HepG2 (cell line): ENCODE measurements around the gene MPIG6B. TPM values are rescaled to one million over a fixed set of nuclear protein-coding genes. Genes with fewer than 3 reads are reported as not detected.

Source experiments
- EP300 ChIP-seq, 3 experiments: sonication (generic) in 1 of 3; formaldehyde crosslinking in 1 of 3; IDR thresholded peaks; 2 replicates each; pipeline versions ENCODE4 v1.5.1 to v1.6.1; 2011 to 2020; ENCODE audit warnings: low read depth in 2 of 3, low read length in 2 of 3, borderline replicate concordance in 1 of 3, improper control_type of control experiment in 1 of 3, mild to moderate bottlenecking in 1 of 3, missing genetic modification reagents in 1 of 3, moderate library complexity in 1 of 3
- EZH2 ChIP-seq: conservative IDR thresholded peaks from 2 replicates; pipeline ENCODE4 v1.6.1; 2012; ENCODE audit warnings: mild to moderate bottlenecking, low read depth, low read length, moderate library complexity
- HDAC2 ChIP-seq: sonication (generic); formaldehyde crosslinking; IDR thresholded peaks from 2 replicates; pipeline ENCODE4 v1.4.0; 2020; ENCODE audit warnings: missing genetic modification reagents
- HIVEP1 ChIP-seq: sonication (generic); formaldehyde crosslinking; IDR thresholded peaks from 2 replicates; pipeline ENCODE4 v1.4.0; 2020; ENCODE audit warnings: mild to moderate bottlenecking, missing genetic modification reagents
- HNF4G ChIP-seq, 2 experiments: sonication (generic) in 1 of 2; formaldehyde crosslinking in 1 of 2; IDR thresholded peaks; 2 replicates each; pipeline versions ENCODE4 v1.4.0 to v1.6.1; 2011 to 2020; ENCODE audit warnings: borderline replicate concordance in 2 of 2, low read depth in 2 of 2, mild to moderate bottlenecking in 2 of 2, low read length in 1 of 2, missing genetic modification reagents in 1 of 2, moderate library complexity in 1 of 2
- KDM5B ChIP-seq: sonication (generic); formaldehyde crosslinking; IDR thresholded peaks from 2 replicates; pipeline ENCODE4 v1.4.0; 2020; ENCODE audit warnings: missing genetic modification reagents, mild to moderate bottlenecking, borderline replicate concordance
- KMT2A ChIP-seq: sonication (generic); formaldehyde crosslinking; IDR thresholded peaks from 2 replicates; pipeline ENCODE4 v1.4.0; 2020; ENCODE audit warnings: missing genetic modification reagents
- LCORL ChIP-seq, 2 experiments: fragments of 450-650 bp in 1 of 2; sonication (generic) in 1 of 2; formaldehyde crosslinking in 1 of 2; IDR thresholded peaks; 2 replicates each; pipeline versions ENCODE4 v1.5.0 to v1.6.1; 2017 to 2020; ENCODE audit warnings: antibody characterized with exemption in 1 of 2, missing genetic modification reagents in 1 of 2
- RBAK ChIP-seq: sonication (generic); formaldehyde crosslinking; IDR thresholded peaks from 2 replicates; pipeline ENCODE4 v1.5.1; 2020; ENCODE audit warnings: mild to moderate bottlenecking, missing genetic modification reagents
- SOX5 ChIP-seq: IDR thresholded peaks from 2 replicates; pipeline ENCODE4 v1.6.1; 2016; ENCODE audit warnings: borderline replicate concordance
- STAG1 ChIP-seq: sonication (generic); formaldehyde crosslinking; IDR thresholded peaks from 2 replicates; pipeline ENCODE4 v1.4.0; 2020; ENCODE audit warnings: missing genetic modification reagents
- ZNF17 ChIP-seq: sonication (generic); formaldehyde crosslinking; IDR thresholded peaks from 2 replicates; pipeline ENCODE4 v1.5.0; 2020; ENCODE audit warnings: mild to moderate bottlenecking, missing genetic modification reagents
- ZNF3 ChIP-seq: IDR thresholded peaks from 2 replicates; pipeline ENCODE4 v1.7.0; 2017; ENCODE audit warnings: inconsistent platforms
- ZNF446 ChIP-seq: sonication (generic); formaldehyde crosslinking; IDR thresholded peaks from 2 replicates; pipeline ENCODE4 v1.5.0; 2020; ENCODE audit warnings: mild to moderate bottlenecking, missing genetic modification reagents
- ZNF614 ChIP-seq: IDR thresholded peaks from 2 replicates; pipeline ENCODE4 v1.6.1; 2018; ENCODE audit warnings: missing biosample characterization, missing genetic modification reagents, inconsistent platforms, borderline replicate concordance
- ZNF792 ChIP-seq: IDR thresholded peaks from 2 replicates; pipeline ENCODE4 v1.6.1; 2016
- polyA plus RNA-seq, 8 experiments: library from polyadenylated mRNA; depleted of rRNA in 3 of 8; stranded (reverse) in 7 of 8; unstranded in 1 of 8; fragments of >200 nt; fragmentation: Illumina TruSeq in 4 of 8; extraction: Trizol in 4 of 8; gene quantifications; 2 replicates each; pipeline versions ENCODE4 v1.2.1 to v1.2.3, GENCODE V29; 2011 to 2016; ENCODE audit warnings: low read depth in 4 of 8, missing spikeins in 1 of 8, mixed read lengths in 1 of 8; ENCODE audit not compliant: insufficient read depth in 1 of 8
- total RNA-seq, 5 experiments: library from RNA; depleted of rRNA; stranded (reverse); fragments of >200 nt; fragmentation: Illumina TruSeq; extraction: Trizol; gene quantifications; 2 replicates each; pipeline ENCODE4 v1.2.3, GENCODE V29; 2016; ENCODE audit warnings: low read depth in 1 of 5
- TF ChIP-seq, protein P1 (sequence below): IDR thresholded peaks from 2 replicates; pipeline ENCODE4 v1.6.1; 2016; ENCODE audit warnings: low read depth, missing genetic modification reagents, missing compliant biosample characterization
- TF ChIP-seq, protein P2 (sequence below): IDR thresholded peaks from 2 replicates; pipeline ENCODE4 v1.6.1; 2012; ENCODE audit warnings: inconsistent platforms
- TF ChIP-seq, protein P3 (sequence below): sonication (generic); formaldehyde crosslinking; IDR thresholded peaks from 2 replicates; pipeline ENCODE4 v1.8.0; 2022; ENCODE audit warnings: missing genetic modification reagents, mild to moderate bottlenecking, moderate library complexity, borderline replicate concordance
- TF ChIP-seq, protein P4 (sequence below): sonication (generic); formaldehyde crosslinking; IDR thresholded peaks from 2 replicates; pipeline ENCODE4 v1.4.0; 2020; ENCODE audit warnings: missing genetic modification reagents

Gene MPIG6B
- total and polyA plus RNA-seq, 2 of the 13 experiments (the other 11 are each of a cell fraction or from before 2014, with no cell fraction given) = not detected

DNA sequence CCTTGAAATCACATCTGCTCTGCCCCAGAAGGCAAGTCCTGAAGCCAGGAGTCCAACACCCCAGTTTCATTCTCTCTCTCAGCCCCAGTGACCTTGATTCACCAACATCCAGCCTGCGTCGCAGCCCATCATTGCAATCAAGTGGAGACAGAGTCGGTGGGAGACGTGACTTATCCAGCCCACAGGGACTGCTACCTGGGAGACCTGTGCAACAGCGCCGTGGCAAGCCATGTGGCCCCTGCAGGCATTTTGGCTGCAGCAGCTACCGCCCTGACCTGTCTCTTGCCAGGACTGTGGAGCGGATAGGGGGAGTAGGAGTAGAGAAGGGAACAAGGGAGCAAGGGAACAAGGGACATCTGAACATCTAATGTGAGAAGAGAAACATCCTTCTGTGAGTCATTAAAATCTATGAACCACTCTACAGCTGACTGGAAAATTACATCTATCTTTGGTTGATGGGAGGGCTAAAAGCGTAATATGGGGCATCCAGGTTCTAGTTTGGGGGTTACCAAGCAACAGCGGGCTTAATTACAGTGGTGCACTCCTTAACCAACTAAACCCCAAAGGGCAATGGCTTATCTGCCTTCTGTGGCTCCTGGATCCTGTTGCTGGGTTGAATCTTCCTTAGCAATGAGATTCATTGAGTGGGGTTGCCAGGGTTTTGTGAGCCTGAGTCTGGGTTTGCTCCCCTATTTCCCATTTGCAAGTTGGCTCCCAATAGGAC lies 5.5 kb upstream of the MPIG6B start (continued):
- TF ChIP-seq, protein P1, sequence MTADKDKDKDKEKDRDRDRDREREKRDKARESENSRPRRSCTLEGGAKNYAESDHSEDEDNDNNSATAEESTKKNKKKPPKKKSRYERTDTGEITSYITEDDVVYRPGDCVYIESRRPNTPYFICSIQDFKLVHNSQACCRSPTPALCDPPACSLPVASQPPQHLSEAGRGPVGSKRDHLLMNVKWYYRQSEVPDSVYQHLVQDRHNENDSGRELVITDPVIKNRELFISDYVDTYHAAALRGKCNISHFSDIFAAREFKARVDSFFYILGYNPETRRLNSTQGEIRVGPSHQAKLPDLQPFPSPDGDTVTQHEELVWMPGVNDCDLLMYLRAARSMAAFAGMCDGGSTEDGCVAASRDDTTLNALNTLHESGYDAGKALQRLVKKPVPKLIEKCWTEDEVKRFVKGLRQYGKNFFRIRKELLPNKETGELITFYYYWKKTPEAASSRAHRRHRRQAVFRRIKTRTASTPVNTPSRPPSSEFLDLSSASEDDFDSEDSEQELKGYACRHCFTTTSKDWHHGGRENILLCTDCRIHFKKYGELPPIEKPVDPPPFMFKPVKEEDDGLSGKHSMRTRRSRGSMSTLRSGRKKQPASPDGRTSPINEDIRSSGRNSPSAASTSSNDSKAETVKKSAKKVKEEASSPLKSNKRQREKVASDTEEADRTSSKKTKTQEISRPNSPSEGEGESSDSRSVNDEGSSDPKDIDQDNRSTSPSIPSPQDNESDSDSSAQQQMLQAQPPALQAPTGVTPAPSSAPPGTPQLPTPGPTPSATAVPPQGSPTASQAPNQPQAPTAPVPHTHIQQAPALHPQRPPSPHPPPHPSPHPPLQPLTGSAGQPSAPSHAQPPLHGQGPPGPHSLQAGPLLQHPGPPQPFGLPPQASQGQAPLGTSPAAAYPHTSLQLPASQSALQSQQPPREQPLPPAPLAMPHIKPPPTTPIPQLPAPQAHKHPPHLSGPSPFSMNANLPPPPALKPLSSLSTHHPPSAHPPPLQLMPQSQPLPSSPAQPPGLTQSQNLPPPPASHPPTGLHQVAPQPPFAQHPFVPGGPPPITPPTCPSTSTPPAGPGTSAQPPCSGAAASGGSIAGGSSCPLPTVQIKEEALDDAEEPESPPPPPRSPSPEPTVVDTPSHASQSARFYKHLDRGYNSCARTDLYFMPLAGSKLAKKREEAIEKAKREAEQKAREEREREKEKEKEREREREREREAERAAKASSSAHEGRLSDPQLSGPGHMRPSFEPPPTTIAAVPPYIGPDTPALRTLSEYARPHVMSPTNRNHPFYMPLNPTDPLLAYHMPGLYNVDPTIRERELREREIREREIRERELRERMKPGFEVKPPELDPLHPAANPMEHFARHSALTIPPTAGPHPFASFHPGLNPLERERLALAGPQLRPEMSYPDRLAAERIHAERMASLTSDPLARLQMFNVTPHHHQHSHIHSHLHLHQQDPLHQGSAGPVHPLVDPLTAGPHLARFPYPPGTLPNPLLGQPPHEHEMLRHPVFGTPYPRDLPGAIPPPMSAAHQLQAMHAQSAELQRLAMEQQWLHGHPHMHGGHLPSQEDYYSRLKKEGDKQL (CRISPR knock-in tag) = no peak
- 0 out of 2 replicates have a peak, but pooled peaks have one; percentile 45 for TF ChIP-seq EZH2
- no peak for TF ChIP-seq LCORL (IDR thresholded peaks at IDR 0.05)
- TF ChIP-seq LCORL (CRISPR knock-in tag; IDR thresholded peaks at IDR 0.05) = peak; percentile 64
- TF ChIP-seq KMT2A (CRISPR knock-in tag) = 0 out of 2 replicates have a peak, but pooled peaks have one; percentile 27
- no peak for TF ChIP-seq HIVEP1
- peak; percentile 77 for TF ChIP-seq STAG1 (CRISPR knock-in tag)
- TF ChIP-seq KDM5B (CRISPR knock-in tag) = 0 out of 2 replicates have a peak, but pooled peaks have one; percentile 8
- TF ChIP-seq, protein P2, sequence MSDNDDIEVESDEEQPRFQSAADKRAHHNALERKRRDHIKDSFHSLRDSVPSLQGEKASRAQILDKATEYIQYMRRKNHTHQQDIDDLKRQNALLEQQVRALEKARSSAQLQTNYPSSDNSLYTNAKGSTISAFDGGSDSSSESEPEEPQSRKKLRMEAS = peak; percentile 64; the same call in 1 of the 2 replicates
- no peak for TF ChIP-seq EP300 (IDR thresholded peaks at IDR 0.05; ENCODE audit: low read depth in 2 of 2, low read length in 2 of 2)
- 0 out of 2 replicates have a peak, but pooled peaks have one; percentile 25 for TF ChIP-seq EP300 (CRISPR knock-in tag; IDR thresholded peaks at IDR 0.05; ENCODE audit: borderline replicate concordance)
- TF ChIP-seq HNF4G (IDR thresholded peaks at IDR 0.05; ENCODE audit: borderline replicate concordance, low read depth, low read length) = no peak
- no peak for TF ChIP-seq HNF4G (CRISPR knock-in tag; IDR thresholded peaks at IDR 0.05; ENCODE audit: borderline replicate concordance, low read depth)
- TF ChIP-seq RBAK (CRISPR knock-in tag) = no peak
- TF ChIP-seq ZNF3 (CRISPR knock-in tag) = no peak
- TF ChIP-seq, protein P3, sequence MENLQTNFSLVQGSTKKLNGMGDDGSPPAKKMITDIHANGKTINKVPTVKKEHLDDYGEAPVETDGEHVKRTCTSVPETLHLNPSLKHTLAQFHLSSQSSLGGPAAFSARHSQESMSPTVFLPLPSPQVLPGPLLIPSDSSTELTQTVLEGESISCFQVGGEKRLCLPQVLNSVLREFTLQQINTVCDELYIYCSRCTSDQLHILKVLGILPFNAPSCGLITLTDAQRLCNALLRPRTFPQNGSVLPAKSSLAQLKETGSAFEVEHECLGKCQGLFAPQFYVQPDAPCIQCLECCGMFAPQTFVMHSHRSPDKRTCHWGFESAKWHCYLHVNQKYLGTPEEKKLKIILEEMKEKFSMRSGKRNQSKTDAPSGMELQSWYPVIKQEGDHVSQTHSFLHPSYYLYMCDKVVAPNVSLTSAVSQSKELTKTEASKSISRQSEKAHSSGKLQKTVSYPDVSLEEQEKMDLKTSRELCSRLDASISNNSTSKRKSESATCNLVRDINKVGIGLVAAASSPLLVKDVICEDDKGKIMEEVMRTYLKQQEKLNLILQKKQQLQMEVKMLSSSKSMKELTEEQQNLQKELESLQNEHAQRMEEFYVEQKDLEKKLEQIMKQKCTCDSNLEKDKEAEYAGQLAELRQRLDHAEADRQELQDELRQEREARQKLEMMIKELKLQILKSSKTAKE (CRISPR knock-in tag) = no peak
- TF ChIP-seq SOX5 (CRISPR knock-in tag) = peak; percentile 53; the same call in 1 of the 2 replicates
- peak; percentile 79; the same call in 1 of the 2 replicates for TF ChIP-seq ZNF614 (CRISPR knock-in tag)
- no peak for TF ChIP-seq ZNF17 (CRISPR knock-in tag)
- TF ChIP-seq, protein P4, sequence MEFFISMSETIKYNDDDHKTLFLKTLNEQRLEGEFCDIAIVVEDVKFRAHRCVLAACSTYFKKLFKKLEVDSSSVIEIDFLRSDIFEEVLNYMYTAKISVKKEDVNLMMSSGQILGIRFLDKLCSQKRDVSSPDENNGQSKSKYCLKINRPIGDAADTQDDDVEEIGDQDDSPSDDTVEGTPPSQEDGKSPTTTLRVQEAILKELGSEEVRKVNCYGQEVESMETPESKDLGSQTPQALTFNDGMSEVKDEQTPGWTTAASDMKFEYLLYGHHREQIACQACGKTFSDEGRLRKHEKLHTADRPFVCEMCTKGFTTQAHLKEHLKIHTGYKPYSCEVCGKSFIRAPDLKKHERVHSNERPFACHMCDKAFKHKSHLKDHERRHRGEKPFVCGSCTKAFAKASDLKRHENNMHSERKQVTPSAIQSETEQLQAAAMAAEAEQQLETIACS = no peak
- 0 out of 2 replicates have a peak, but pooled peaks have one; percentile 57 for TF ChIP-seq ZNF792
- TF ChIP-seq HDAC2 (CRISPR knock-in tag) = peak; percentile 56; the same call in 1 of the 2 replicates
- TF ChIP-seq ZNF446 (CRISPR knock-in tag) = no peak
